Daoy (cell line): ENCODE data around the gene DDX5. TPM values are rescaled to one million over a fixed set of nuclear protein-coding genes. Genes with fewer than 3 reads are reported as not detected.

ENCODE experiments used
- total RNA-seq: library from RNA; depleted of rRNA; stranded (reverse); fragments of >200 nt; shearing (Covaris generic); gene quantifications from 2 replicates; pipeline ENCODE4 v1.2.3, GENCODE V29; 2014; rRNA removed

The DDX5 gene
- total RNA-seq, 1 experiment from 2014 or later, result 274 TPM

Other genes starting within 250 kb of the DDX5 start
- gene TEX2, start 243.0 kb downstream of the DDX5 start, total RNA-seq, result 14.3 and 25.1 TPM in 2 replicates
- 0.15 and 3.3 TPM in 2 replicates for gene PECAM1, start 115.4 kb downstream of the DDX5 start, total RNA-seq
- 5.1 and 11.0 TPM in 2 replicates for gene MILR1, start 57.2 kb downstream of the DDX5 start, total RNA-seq
- gene POLG2, start 9.2 kb downstream of the DDX5 start, total RNA-seq, result 8.3 and 11.6 TPM in 2 replicates
- gene CEP95, start 688 bp upstream of the DDX5 start, total RNA-seq, result 25.2 and 35.7 TPM in 2 replicates
- gene SMURF2, start 156.0 kb upstream of the DDX5 start, total RNA-seq, result 80.7 and 84.8 TPM in 2 replicates